Endothelial cell of umbilical vein (primary cell): ENCODE results near the gene GRM4. TPM values are rescaled to one million over a fixed set of nuclear protein-coding genes. Genes with fewer than 3 reads are reported as not detected.

ENCODE experiments used
- BruUV-seq: library from RNA; stranded (reverse); fragments of 400-500 nt; replicated peaks from 2 replicates; lab custom pipeline; 2021; lab: Mats Ljungman, UMichigan
- CTCF ChIA-PET: fragments of 300-600, 350-600 bp; sonication (Branson Sonifier 250); formaldehyde crosslinking; loops from one replicate; lab custom pipeline; 2021; ENCODE audit warnings: antibody characterized with exemption, inconsistent platforms; lab: Charles Lee
- POLR2A ChIA-PET: fragments of 300-600, 350-600 bp; sonication (Branson Sonifier 250); formaldehyde crosslinking; loops from one replicate; lab custom pipeline; 2021; ENCODE audit warnings: antibody characterized with exemption, inconsistent platforms; lab: Charles Lee
- DNase-seq: peaks from one replicate; pipeline ENCODE4 v3.0.0-alpha.2; 2011; ENCODE audit warnings: low read depth, low spot score
- FAIRE-seq: peaks from 2 replicates; lab custom pipeline; 2011; peaks lifted over from hg19 to GRCh38; lab: Jason Lieb, UNC
- H2AFZ ChIP-seq: 2 replicates; pipeline ENCODE4 v1.6.0; 2012; ENCODE audit warnings: low read depth, low read length, control low read depth, inconsistent platforms
- H3K27ac ChIP-seq: 2 replicates; pipeline ENCODE4 v1.5.1; 2011; ENCODE audit warnings: low read depth, mild to moderate bottlenecking, control low read depth, low read length, moderate library complexity; ENCODE audit not compliant: insufficient read depth
- H3K27me3 ChIP-seq, 2 experiments: 2 replicates each; pipeline versions ENCODE4 v1.6.0 to v1.6.1; 2011; ENCODE audit warnings: low read length in 2 of 2, mixed read lengths in 1 of 2; ENCODE audit not compliant: control insufficient read depth in 2 of 2, insufficient read depth in 2 of 2
- H3K36me3 ChIP-seq, 2 experiments: 2 replicates in 1 of 2; 3 replicates in 1 of 2; pipeline ENCODE4 v1.5.1; 2011; ENCODE audit warnings: low read length in 2 of 2, mild to moderate bottlenecking in 1 of 2, moderate library complexity in 1 of 2; ENCODE audit not compliant: control insufficient read depth in 2 of 2, insufficient read depth in 2 of 2; ENCODE audit errors: extremely low read depth in 1 of 2
- H3K4me1 ChIP-seq: 3 replicates; pipeline ENCODE4 v1.5.1; 2011; ENCODE audit warnings: mild to moderate bottlenecking, low read length; ENCODE audit not compliant: control insufficient read depth, insufficient read depth; ENCODE audit errors: extremely low read depth
- H3K4me2 ChIP-seq: 2 replicates; pipeline ENCODE4 v1.6.1; 2011; ENCODE audit warnings: low read length, control low read depth, mixed read lengths; ENCODE audit not compliant: insufficient read depth
- H3K4me3 ChIP-seq, 3 experiments: fragments of 200-600 bp in 1 of 3; sonication (generic), shearing (Covaris generic) in 1 of 3; replicated peaks in 1 of 3; 2 replicates each; pipeline ENCODE4 v1.5.1; 2011 to 2016; ENCODE audit warnings: control low read depth in 3 of 3, low read length in 3 of 3, mild to moderate bottlenecking in 2 of 3, inconsistent platforms in 1 of 3, low read depth in 1 of 3, moderate library complexity in 1 of 3; ENCODE audit not compliant: insufficient read depth in 1 of 3
- H3K79me2 ChIP-seq: 2 replicates; pipeline ENCODE4 v1.6.0; 2012; ENCODE audit warnings: low read length, inconsistent platforms; ENCODE audit not compliant: control insufficient read depth, insufficient read depth
- H3K9ac ChIP-seq: replicated peaks from 2 replicates; pipeline ENCODE3; 2011; ENCODE audit warnings: low read length, control low read depth; ENCODE audit not compliant: insufficient read depth; ENCODE audit errors: extremely low read depth
- H3K9me1 ChIP-seq: replicated peaks from 3 replicates; pipeline ENCODE4 v1.6.0; 2011; ENCODE audit warnings: mild to moderate bottlenecking, low read length; ENCODE audit not compliant: control insufficient read depth, insufficient read depth; ENCODE audit errors: extremely low read depth
- H3K9me3 ChIP-seq: replicated peaks from 2 replicates; pipeline ENCODE4 v1.5.1; 2012; ENCODE audit warnings: low read length, inconsistent platforms; ENCODE audit not compliant: control insufficient read depth, insufficient read depth
- H4K20me1 ChIP-seq: replicated peaks from 2 replicates; pipeline ENCODE3; 2011; ENCODE audit warnings: mild to moderate bottlenecking, low read length; ENCODE audit not compliant: control insufficient read depth, insufficient read depth; ENCODE audit errors: extremely low read depth
- CTCF ChIP-seq, 2 donors: IDR thresholded peaks; 1 replicate in 1 of 2; 2 replicates in 1 of 2; pipeline ENCODE4 v1.5.1; 2011; ENCODE audit warnings: low read length in 2 of 2, mild to moderate bottlenecking in 2 of 2, moderate library complexity in 2 of 2, control low read depth in 1 of 2, inconsistent platforms in 1 of 2, low read depth in 1 of 2; ENCODE audit not compliant: insufficient read depth in 1 of 2; ENCODE audit errors: extremely low read depth in 1 of 2
- EZH2 ChIP-seq: IDR thresholded peaks from 2 replicates; pipeline ENCODE4 v1.6.1; 2012; ENCODE audit warnings: borderline replicate concordance, low read depth, mild to moderate bottlenecking, moderate library complexity, low read length, inconsistent platforms; ENCODE audit not compliant: severe bottlenecking
- FOS ChIP-seq: IDR thresholded peaks from 2 replicates; pipeline ENCODE4 v1.6.1; 2011; ENCODE audit warnings: mild to moderate bottlenecking, low read length, moderate library complexity, borderline replicate concordance; ENCODE audit not compliant: insufficient read depth
- MAX ChIP-seq: IDR thresholded peaks from 2 replicates; pipeline ENCODE4 v1.6.1; 2011; ENCODE audit not compliant: insufficient read depth, insufficient read length
- MYC ChIP-seq: IDR thresholded peaks from one replicate; pipeline ENCODE4 v1.6.1; 2011; ENCODE audit warnings: mild to moderate bottlenecking, low read depth, low read length
- POLR2A ChIP-seq: IDR thresholded peaks from 2 replicates; pipeline ENCODE4 v1.6.1; 2012; ENCODE audit warnings: low read depth, mild to moderate bottlenecking, control low read depth, low read length
- dilution Hi-C: fragments of 300-500 bp; cut with MboI; formaldehyde crosslinking; loops from one replicate; pipeline ENCODE4 v1.15.0; 2019; ENCODE audit warnings: low sequenced_read_pairs; ENCODE audit not compliant: extremely low pct_ligation_motif_present
- intact Hi-C: fragments of 100-400 bp; cut with micrococcal nuclease; formaldehyde crosslinking; loops from one replicate; pipeline ENCODE4 v1.10.0; 2022
- polyA plus RNA-seq, 4 experiments: library from polyadenylated mRNA; depleted of rRNA in 3 of 4; stranded (reverse) in 3 of 4; unstranded in 1 of 4; fragments of >200 nt; gene quantifications; 2 replicates each; pipeline versions ENCODE4 v1.2.1 to v1.2.3, GENCODE V29; 2011 to 2012; ENCODE audit warnings: missing spikeins in 1 of 4
- total RNA-seq: library from RNA; stranded (reverse); gene quantifications from 2 replicates; pipeline ENCODE4 v1.2.3, GENCODE V29; 2021

GRM4 gene
- total and polyA plus RNA-seq, 2 donors (not counting 3 experiments of a cell fraction or from before 2014, with no cell fraction given) = 0.03 TPM; not detected in 1

DNA sequence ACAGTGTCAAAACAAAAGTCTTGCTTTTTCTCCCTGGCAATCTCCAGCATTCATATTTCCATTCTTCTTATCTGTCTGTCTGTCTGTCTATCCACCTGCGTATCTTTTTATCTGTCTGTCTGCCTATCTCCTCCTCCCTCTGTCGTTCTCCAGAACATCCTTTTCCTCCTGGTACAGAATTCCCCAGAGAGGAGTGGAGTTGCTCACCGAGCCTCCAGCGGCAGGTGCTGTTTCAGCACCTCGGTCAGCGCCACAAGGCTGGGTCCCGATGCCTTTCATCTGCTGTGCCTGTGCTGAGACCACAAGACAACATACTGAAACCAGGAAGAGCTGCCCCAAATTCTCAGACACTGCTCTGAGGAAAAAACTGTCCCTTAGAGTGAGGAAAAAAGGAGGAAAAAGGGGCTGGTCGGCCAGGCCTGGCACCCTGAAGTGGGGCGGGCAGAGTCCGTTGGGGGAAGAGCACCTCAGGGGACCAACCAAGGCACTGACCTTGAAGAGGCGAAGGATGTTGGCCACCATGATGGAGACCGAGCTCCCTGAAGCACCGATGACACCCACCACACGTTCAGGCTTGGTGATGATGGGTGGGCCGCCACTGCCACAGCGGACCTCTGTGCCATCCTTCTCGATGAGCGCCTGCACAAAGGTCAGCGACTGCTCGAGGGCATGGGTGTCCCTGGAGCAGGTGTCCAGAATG lies 13.3 kb downstream of the GRM4 start:
- FAIRE-seq (peak; percentile 79), DNase-seq (peak; percentile 28)
- CTCF ChIA-PET = interaction anchor here (1.6 kb wide), 1 partner anchor 77 kb away, joined by 6 read pairs; no protein-coding TSS in a partner anchor

More for the DNA sequence above, 13.3 kb downstream of the GRM4 start:
- no peaks in the 10 kb centered on the region for H3K9me1 ChIP-seq
- no peak overlapping the region for H2AFZ ChIP-seq
- H3K79me2 ChIP-seq = no peaks in the 10 kb centered on the region
- H3K36me3 ChIP-seq = no peaks in the 10 kb centered on the region
- H3K4me3 ChIP-seq = no peak overlapping the region
- no peaks in the 10 kb centered on the region for H3K4me1 ChIP-seq
- no peaks in the 10 kb centered on the region for H3K27me3 ChIP-seq
- TF ChIP-seq MAX (no peak), POLR2A (no peak), FOS (no peak), EZH2 (no peak), CTCF (IDR thresholded peaks at IDR 0.05; ENCODE audit: extremely low read depth in 1 of 2, insufficient read depth in 1 of 2, low read depth in 1 of 2, low read length in 2 of 2) (no peak), MYC (no peak)
- no peak overlapping the region for H3K4me2 ChIP-seq
- H3K9me3 ChIP-seq = no peaks in the 10 kb centered on the region
- H4K20me1 ChIP-seq = no peaks in the 10 kb centered on the region
- dilution Hi-C loops (no loop called here), intact Hi-C loops (no loop called here)
- POLR2A ChIA-PET = no interaction called here
- H3K27ac ChIP-seq = no peak overlapping the region
- no TSS peak for BruUV-seq
- no peak overlapping the region for H3K9ac ChIP-seq
